CD4-positive, alpha-beta T cell (primary cell): ENCODE data around the gene C6orf136. TPM values are rescaled to one million over a fixed set of nuclear protein-coding genes. Genes with fewer than 3 reads are reported as not detected.
A peak's percentile ranks its signal among the peaks of the same experiment; 100 is the strongest.

Experiments used
- ATAC-seq: fragments of 200-7000 bp; cut with Tn5 transposase; one replicate; pipeline ENCODE4 v1.10.0; 2022; ENCODE audit warnings: mild to moderate bottlenecking; ENCODE audit not compliant: poor library complexity
- CTCF ChIA-PET: fragments of 350-600 bp; sonication (Branson Sonifier 250); formaldehyde crosslinking; loops from one replicate; lab custom pipeline; 2021; ENCODE audit warnings: antibody characterized with exemption, inconsistent platforms; lab: Charles Lee
- POLR2A ChIA-PET: fragments of 350-600 bp; sonication (Branson Sonifier 250); formaldehyde crosslinking; loops from one replicate; lab custom pipeline; 2021; ENCODE audit warnings: antibody characterized with exemption, inconsistent platforms; lab: Charles Lee
- DNase-seq, 14 experiments: peaks; one replicate each; pipeline ENCODE4 v3.0.0-alpha.2; 2013 to 2020; ENCODE audit warnings: mixed read lengths in 2 of 14
- H3K27ac ChIP-seq, 2 donors: one replicate each; pipeline versions ENCODE4 v1.5.1 to v1.7.0; 2013; ENCODE audit warnings: low read length in 2 of 2, low read depth in 1 of 2, mild to moderate bottlenecking in 1 of 2
- H3K27me3 ChIP-seq, 2 experiments: 1 replicate in 1 of 2; 2 replicates in 1 of 2; pipeline versions ENCODE4 v1.6.1 to v1.7.0; 2013; ENCODE audit warnings: low read length in 2 of 2, control low read depth in 1 of 2, mild to moderate bottlenecking in 1 of 2, moderate library complexity in 1 of 2; ENCODE audit not compliant: insufficient read depth in 2 of 2, control insufficient read depth in 1 of 2
- H3K36me3 ChIP-seq: one replicate; pipeline ENCODE4 v1.6.1; 2013; ENCODE audit warnings: low read length, control low read depth; ENCODE audit not compliant: insufficient read depth
- H3K4me1 ChIP-seq: one replicate; pipeline ENCODE4 v1.6.1; 2013; ENCODE audit warnings: low read length, control low read depth; ENCODE audit not compliant: insufficient read depth
- H3K4me3 ChIP-seq: one replicate; pipeline ENCODE4 v1.5.1; 2013; ENCODE audit warnings: mild to moderate bottlenecking, low read length, moderate library complexity
- H3K9me3 ChIP-seq, 2 experiments: 1 replicate in 1 of 2; 2 replicates in 1 of 2; pipeline versions ENCODE4 v1.6.1 to v1.7.0; 2013; ENCODE audit warnings: low read length in 2 of 2, mild to moderate bottlenecking in 2 of 2, control low read depth in 1 of 2, moderate library complexity in 1 of 2; ENCODE audit not compliant: control insufficient read depth in 1 of 2, insufficient read depth in 1 of 2
- H3K27ac Mint-ChIP-seq: one replicate; pipeline ENCODE4 v1.8.0; 2020; ENCODE audit warnings: mixed read lengths
- H3K27me3 Mint-ChIP-seq: one replicate; pipeline ENCODE4 v1.8.0; 2021; ENCODE audit warnings: mixed read lengths
- H3K36me3 Mint-ChIP-seq: one replicate; pipeline ENCODE4 v1.8.0; 2021; ENCODE audit warnings: low read depth, mixed read lengths
- H3K4me1 Mint-ChIP-seq: one replicate; pipeline ENCODE4 v1.8.0; 2021; ENCODE audit warnings: low read depth, mixed read lengths
- H3K4me3 Mint-ChIP-seq: one replicate; pipeline ENCODE4 v1.8.0; 2020; ENCODE audit warnings: mild to moderate bottlenecking, mixed read lengths
- H3K9me3 Mint-ChIP-seq: one replicate; pipeline ENCODE4 v1.8.0; 2020; ENCODE audit warnings: mixed read lengths
- CTCF ChIP-seq: fragments of 200-600 bp; IDR thresholded peaks from one replicate; pipeline ENCODE4 v1.8.0; 2022; ENCODE audit warnings: antibody characterized with exemption, mild to moderate bottlenecking
- intact Hi-C, 2 experiments: fragments of 100-400 bp; cut with DNase I in 1 of 2; cut with micrococcal nuclease in 1 of 2; formaldehyde crosslinking; loops; one replicate each; pipeline versions ENCODE4 v1.15.1 to v1.9.0; 2023 to 2025; cut with DNase I, micrococcal nuclease
- total RNA-seq, 174 experiments: library from RNA in 2 of 174; stranded (reverse) in 2 of 174; gene quantifications; one replicate each; pipeline ENCODE4 v1.2.3 and lab custom pipeline; 2021 to 2026

The C6orf136 gene
- total RNA-seq, 2 experiments from 2014 or later, result 20.3 to 21.7 TPM

GRCh38 chr6:30640481-30640880 lies 6.5 kb upstream of the C6orf136 start:
- TF ChIP-seq CTCF, result no peak
- POLR2A ChIA-PET, result interaction anchor here (1.7 kb wide), 1 partner anchor 27 kb away, joined by 9 read pairs; no protein-coding TSS in a partner anchor
- CTCF ChIA-PET, result interaction anchor here (1.8 to 2.1 kb wide), 2 partner anchors 14 to 39 kb away, joined by 4 to 6 read pairs; partner anchors contain the start of gene ATAT1

DNA sequence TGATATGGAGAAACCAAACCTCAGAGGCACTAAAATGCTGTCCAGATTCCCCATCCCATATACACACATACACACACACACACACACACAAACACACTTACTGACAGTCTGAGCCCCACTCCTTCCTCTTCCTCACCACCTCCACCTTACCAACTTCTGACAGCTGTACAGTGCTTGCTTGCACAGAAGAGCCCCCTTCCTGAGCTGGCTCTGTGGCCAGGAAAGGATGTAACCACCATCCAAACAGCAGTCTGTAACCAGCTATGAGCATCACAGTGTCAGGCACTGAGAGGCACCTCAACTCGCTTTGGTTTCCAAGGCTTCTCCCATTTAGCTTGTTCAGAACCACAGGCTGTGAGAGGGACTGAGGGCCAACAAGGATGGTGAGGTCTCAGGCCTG lies 5.9 kb upstream of the C6orf136 start:
- no peaks in the 10 kb centered on the region for H3K9me3 Mint-ChIP-seq
- Histone ChIP-seq H3K9me3 (no peaks in the 10 kb centered on the region), H3K4me1 (peaks cover 7% of the 10 kb centered on the region), H3K27ac (no peak overlapping the region), H3K36me3 (peaks cover 17% of the 10 kb centered on the region), H3K4me3 (no peak overlapping the region), H3K27me3 (no peaks in the 10 kb centered on the region)
- H3K27ac Mint-ChIP-seq, result no peak overlapping the region
- DNase-seq (peak in 1 of 14 experiments; percentile 8), ATAC-seq (no peak)
- H3K4me1 Mint-ChIP-seq, result peaks cover 18% of the 10 kb centered on the region
- POLR2A ChIA-PET, result interaction anchor here (1.7 kb wide), 1 partner anchor 28 kb away, joined by 9 read pairs; no protein-coding TSS in a partner anchor
- H3K36me3 Mint-ChIP-seq, result peaks cover 35% of the 10 kb centered on the region
- CTCF ChIA-PET, result interaction anchor here (0.9 to 2.1 kb wide), 3 partner anchors 15 to 90 kb away, joined by 3 to 6 read pairs (median 4); partner anchors contain the start of gene ATAT1
- TF ChIP-seq CTCF, result no peak
- no peak overlapping the region for H3K4me3 Mint-ChIP-seq
- intact Hi-C loops, result no loop called here
- H3K27me3 Mint-ChIP-seq, result no peaks in the 10 kb centered on the region

More at GRCh38 chr6:30640481-30640880, 6.5 kb upstream of the C6orf136 start:
- ATAC-seq, result peak; percentile 37
- Mint-ChIP-seq H3K9me3 (no peaks in the 10 kb centered on the region), H3K4me1 (peaks cover 13% of the 10 kb centered on the region), H3K27me3 (no peaks in the 10 kb centered on the region), H3K4me3 (no peak overlapping the region), H3K36me3 (peaks cover 35% of the 10 kb centered on the region), H3K27ac (no peak overlapping the region)
- Histone ChIP-seq H3K4me1 (peaks cover 6% of the 10 kb centered on the region), H3K36me3 (peaks cover 17% of the 10 kb centered on the region), H3K4me3 (no peak overlapping the region), H3K27me3 (no peaks in the 10 kb centered on the region), H3K9me3 (no peaks in the 10 kb centered on the region), H3K27ac (no peak overlapping the region)
- intact Hi-C loops, result no loop called here
- peak in 1 of 14 experiments; percentile 29 for DNase-seq

GRCh38 chr6:30643656-30644055 lies 3.3 kb upstream of the C6orf136 start:
- H3K27me3 ChIP-seq, result no peaks in the 10 kb centered on the region
- H3K4me3 ChIP-seq, result no peak overlapping the region
- ChIA-PET CTCF (no interaction called here), POLR2A (no interaction called here)
- H3K4me3 Mint-ChIP-seq, result no peak overlapping the region
- peaks cover 46% of the 10 kb centered on the region for H3K36me3 Mint-ChIP-seq
- H3K27ac ChIP-seq, result no peak overlapping the region
- peaks cover 35% of the 10 kb centered on the region for H3K4me1 Mint-ChIP-seq
- intact Hi-C loops, result no loop called here
- no peaks in the 10 kb centered on the region for H3K27me3 Mint-ChIP-seq
- no peak for ATAC-seq
- H3K9me3 Mint-ChIP-seq, result no peaks in the 10 kb centered on the region
- H3K36me3 ChIP-seq, result peaks cover 17% of the 10 kb centered on the region
- peaks cover 26% of the 10 kb centered on the region for H3K4me1 ChIP-seq
- no peak for DNase-seq
- TF ChIP-seq CTCF, result no peak
- no peaks in the 10 kb centered on the region for H3K9me3 ChIP-seq
- H3K27ac Mint-ChIP-seq, result no peak overlapping the region
